GM18508 (cell line): ENCODE results near the gene ANKRD33B.
"Not testable (repeated sequence)": the region's sequence is repeated elsewhere in the genome, so short reads cannot be mapped to it uniquely, and the experiment has no call there.

Experiments
- ATAC-seq: cut with Tn5 transposase; IDR thresholded peaks from one replicate; pipeline ENCODE4 v1.9.1; 2021; ENCODE audit warnings: moderate number of reproducible peaks; ENCODE audit not compliant: insufficient read depth, unreplicated experiment

The ANKRD33B gene

DNA sequence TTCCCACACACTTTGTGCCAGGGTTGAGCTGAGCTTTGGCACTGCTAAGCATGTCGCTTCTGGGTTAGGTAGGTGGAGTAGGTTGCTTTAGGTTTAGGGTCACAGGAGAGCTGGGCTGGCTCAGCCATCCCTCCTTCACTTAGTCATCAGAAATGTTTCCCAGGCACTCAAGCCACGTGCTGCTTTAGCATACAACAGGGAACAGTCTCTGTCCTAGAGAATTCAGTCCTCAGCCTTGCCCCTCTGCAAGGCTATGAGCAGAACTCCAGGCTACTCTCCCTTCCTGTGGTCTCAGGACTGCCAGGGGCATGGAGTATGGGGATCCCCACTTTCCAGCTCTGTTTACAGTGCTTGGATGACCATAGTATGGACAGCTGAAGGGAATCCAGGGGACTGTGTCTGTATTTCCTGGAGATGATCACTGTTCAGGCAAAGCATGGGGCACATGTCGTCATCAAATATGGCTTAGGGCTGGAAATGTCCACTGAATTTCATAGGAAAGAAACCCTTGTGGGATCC is 7.5 kb upstream of the ANKRD33B start:
- ATAC-seq = no peak

- ATAC-seq = no peak
These were observed 6.8 kb upstream of the ANKRD33B start for GRCh38 chr5:10556893-10557746.

DNA sequence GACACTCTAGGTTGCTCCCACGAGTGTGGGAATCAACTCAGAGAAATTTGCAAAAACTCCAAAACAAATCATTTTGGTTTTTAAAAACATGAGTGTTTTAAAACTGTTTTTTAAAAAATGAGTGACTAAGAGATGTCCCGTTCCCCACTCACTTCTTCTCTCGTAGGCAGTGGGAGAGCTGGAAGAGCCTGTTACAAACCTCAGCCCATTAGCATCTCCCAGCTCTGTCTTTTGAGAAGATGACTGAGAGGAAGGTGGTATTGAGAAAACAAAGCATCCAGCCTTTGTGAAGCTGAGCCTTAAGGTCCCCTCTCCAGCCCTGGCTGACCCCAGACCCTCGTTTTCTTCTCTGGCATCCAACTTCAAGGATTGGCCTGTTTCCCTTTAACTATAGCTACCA is 4.7 kb upstream of the ANKRD33B start:
- no peak for ATAC-seq

DNA sequence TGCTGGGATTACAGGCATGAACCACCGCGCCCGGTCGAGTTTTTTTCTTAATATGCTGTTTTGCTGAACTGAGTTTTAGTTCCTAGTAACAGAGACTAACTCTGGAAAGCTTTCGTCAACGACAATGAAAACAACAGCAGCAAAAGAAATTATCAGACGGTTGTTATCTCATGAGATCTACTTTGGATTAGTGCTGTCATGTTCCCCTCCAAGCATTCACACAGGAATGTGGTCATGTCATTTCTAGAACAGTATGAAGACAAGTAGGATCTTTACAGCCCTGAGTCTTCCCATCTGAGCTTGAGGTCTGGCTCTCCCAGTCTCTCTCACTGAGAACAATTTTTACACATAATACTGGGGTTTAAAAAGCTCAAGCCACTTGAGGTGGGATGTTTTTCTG is 4.0 kb upstream of the ANKRD33B start:
- no peak for ATAC-seq

DNA sequence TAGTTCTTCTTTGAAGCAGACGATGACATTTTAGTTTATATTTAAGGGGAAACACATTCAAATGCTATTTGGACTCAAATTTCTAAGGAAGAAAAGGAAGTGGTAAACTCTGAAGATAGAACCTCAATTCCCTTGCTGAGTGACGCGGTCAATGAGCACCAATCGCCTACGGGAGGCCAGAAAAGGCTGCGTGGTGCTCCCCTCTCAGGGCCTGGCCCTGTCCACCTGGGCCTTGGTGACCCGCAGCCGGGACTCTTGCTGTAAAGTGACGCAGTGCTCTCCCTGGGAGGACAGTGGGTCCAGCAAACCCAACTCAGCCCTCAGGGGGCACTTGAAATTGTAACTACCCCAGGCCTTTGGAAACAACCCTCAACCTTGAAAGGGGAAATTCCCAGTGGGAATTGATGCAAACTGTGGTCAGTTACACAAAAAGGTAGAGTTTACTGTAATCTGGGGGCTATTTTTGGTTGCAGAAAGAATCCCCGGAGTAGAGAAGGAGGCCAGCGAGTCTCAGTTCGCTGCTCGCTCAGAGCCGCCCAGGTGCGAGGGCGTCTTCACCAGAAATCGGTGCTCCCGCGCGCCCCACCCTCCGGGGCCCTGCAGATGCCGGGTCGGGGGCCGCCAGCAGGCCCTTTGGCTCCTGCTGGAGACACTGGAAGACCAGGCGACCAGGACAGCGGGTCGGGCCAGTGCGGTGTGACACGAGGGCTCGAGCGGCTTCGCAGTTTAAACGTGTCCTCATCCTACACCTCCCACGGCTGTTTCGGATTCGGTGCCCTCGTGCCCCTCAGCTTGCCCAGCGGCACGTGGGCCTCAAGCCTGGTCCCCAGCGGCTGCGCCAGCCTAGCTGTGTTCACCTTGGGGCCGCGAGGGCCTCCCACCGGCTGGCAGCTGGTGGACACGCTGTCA is 1.4 kb upstream of the ANKRD33B start:
- no peak for ATAC-seq

DNA sequence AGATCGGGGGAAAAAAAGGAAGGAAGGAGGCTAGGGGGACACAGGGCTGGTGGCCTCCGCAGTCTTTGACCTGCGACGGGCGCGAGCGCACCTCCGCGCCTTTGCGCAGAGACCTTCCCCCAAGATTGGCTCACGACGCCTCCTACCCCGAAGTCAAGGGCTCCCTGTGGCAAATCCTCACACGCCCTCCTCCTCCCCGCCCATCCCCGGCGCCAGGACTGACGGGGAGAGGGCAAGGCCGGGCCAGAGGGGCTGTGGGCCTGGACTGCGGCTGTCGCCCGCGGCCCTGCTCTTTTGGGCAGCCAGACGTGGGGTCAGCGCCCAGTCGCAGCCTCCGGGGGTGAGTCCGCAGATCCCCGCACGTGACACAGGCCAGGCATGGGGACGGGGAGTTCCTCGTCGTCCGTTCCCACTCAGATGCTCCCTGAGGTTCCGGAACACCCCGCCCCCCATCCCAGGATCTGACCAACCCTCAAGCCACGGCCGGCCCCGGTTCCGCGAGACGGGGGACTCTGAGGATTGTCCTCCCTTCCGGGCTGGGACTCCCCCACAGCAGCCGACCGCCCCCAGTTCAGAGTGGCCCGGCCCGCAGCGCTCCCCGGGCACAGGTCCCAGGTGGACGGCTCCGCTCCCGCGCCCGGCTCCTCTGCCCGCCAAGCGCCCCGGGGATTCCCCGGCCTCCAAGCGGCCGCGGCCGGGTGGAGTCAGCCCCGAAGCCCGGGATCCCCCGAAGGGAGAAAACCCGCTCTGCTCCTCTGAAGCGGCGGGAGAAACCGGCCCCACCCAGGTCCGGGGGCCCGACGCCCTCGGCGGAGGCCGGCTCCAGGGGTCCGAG is 543 bp upstream of the ANKRD33B start:
- ATAC-seq = no peak

DNA sequence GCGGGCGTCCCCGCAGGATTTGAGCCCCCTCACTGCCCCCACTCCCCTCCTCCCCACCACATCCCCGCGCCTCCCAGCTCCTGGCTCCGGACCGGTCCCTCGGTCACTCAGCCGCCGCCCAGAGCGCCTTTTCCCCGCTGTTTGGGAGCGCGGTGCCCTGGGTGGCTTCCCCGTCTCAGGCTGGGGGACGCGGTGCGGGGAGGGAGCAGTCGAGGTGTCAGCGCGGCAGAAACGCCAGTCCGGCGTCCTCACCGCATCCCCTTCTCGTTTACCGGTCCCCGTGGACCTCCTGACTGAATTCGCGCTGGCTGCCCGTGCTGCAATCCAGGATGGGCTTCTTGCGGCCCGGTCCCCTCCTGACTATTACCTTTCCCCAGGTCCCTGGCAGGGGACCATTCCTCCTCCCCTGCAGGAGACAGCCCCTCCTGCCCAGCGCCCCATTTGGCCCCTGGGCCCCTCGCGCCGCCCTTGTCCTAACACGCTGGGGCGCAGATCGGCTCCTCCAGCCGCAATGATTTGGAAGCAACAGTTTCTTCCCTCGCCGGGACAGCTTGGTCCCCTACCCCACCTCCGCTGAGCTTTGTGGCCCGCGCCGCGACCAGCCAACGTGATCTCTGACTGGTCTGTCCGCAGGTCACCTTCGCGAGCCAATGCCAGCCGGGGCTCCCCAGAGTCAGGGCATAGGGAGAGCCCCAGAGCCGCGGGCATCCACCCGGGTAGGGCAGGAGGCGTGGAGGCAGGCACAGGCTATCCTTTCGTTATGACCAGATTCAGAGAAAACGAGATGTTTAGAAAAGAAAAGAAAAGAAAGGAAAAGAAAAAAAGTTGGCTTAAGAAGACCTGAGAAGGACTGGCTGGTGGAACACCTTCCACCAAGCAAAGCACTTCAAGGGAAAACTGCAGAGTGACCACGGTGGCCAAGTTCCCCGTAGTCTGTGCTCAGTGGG is 1.2 kb downstream of the ANKRD33B start:
- no peak for ATAC-seq

DNA sequence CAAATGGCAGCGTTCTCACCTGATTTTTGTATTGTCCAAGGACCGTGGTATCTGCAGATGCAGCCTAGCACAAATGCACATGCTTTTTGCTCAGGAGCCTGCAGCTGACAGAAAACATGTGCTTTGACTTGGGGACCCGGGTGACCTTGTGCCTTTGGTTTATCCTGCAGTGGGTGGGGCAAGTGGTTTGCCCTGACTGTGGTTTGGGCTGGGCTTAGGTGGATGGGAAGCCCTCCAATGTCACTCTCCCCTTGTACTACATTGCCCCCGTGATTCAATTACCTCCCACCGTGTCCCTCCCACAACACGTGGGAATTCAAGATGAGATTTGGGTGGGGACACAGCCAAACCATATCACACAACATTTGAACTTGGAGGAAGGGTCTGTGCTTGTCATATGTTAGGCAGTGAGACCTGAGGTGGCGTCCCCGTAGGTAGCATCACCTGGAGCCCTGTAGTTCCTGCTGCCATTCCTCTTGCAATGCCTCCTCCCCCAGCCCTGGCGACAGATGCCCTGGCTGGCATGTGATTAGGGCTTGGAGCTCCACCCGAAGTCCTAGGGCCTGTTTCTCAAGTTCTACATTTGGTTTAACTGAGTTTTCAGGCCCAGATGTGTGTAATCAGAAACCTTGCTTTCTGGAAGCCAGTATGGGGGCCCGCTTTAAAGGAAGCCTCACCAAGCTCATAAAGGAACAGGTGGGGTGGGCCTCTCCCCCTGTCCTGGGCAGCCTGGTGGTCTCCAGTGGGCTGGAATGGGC is 2.1 kb downstream of the ANKRD33B start:
- no peak for ATAC-seq

- ATAC-seq = no peak
These were observed 2.7 kb downstream of the ANKRD33B start for GRCh38 chr5:10566543-10567068.

- no peak for ATAC-seq
These were observed 3.3 kb downstream of the ANKRD33B start for GRCh38 chr5:10567121-10567591.

DNA sequence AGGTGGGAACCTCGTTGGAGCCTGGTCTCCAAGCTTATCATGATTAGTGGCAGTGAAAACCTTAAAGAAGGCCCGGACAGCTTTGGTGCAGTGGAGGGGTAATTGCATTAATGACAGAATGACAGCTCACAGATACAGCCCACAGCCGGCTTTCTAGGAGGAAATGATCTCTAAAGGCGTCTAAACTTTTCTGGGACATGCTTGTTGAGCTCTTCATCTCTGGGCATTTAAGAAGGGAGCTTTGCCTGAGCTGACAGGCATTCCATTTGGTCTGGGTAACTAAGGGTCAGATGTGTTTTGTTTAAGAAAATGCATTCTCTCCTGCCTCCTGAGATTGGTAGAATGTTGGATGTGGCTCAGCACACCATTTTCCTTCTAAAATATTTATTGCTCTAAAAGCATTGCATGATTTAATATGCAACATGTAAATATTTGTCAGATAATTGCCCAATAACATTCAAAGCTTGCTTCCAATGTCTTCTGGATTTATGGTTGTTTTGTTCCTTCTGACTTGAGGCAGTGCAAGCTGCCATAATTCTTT is 4.0 kb downstream of the ANKRD33B start:
- ATAC-seq = no peak

DNA sequence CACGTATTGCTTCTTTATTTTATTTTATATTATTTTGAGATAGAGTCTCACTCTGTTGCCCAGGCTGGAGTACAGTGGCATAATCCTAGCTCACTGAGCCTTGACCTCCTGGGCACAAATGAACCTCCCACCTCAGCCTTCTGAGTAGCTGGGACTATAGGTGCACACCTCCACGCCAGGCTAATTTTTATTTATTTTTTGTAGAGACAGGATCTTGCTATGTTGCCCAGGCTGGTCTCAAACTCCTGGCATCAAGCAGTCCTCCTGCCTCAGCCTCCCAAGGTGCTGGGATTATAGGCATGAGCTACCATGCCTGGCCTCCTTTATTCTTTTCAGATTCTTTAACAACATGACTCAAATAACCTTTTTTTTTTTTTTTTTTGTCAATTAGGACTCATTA is 6.7 kb downstream of the ANKRD33B start:
- ATAC-seq = not testable (repeated sequence)

DNA sequence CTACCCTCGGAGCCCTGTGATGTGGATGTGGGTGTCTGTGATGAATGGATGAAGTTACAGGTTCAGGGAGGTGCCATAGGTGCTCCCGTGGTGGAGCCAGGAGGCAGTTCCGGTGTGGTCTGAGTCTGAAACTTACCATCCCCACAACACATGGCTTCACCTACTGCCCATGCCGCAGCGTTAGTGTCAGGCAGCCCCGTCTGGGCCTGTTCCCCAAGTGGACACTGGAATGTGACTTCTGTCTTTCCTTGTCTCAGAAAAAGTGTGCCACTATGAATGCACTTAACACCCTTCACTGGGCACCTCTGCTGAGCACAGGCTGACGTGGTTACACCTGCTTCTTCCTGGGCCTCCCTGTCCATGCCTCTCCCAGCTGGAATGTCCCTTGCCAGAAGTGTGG is 8.6 kb downstream of the ANKRD33B start:
- no peak for ATAC-seq

DNA sequence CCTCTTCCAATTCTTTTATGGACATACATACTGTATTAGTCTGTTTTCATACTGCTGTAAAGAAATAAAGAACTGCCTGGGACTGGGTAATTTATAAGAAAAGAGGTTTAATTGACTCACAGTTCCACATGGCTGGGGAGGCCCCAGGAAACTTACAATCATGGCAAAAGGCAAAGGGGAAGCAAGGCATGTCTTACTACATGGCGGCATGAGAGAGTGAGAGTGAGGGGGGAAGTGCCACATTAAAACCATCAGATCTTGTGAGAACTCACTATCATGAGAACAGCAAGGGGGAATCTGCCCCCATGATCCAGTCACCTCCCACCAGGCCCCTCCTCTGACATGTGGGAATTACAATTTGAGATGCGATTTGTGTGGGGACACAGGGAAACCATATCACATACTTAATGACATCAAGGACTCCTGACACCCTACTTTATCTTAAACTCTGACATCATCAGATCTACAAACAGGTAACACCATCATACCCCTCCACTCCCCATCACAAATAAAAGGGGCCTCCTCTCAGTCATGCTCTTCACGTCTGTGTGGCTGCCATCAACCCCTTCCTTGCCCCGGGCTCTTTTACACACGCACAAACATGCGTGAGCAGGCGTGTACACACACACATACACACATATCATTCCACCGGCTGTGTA is 9.7 kb downstream of the ANKRD33B start:
- ATAC-seq = no peak

- ATAC-seq = not testable (repeated sequence)
These were observed 11.0 kb downstream of the ANKRD33B start for GRCh38 chr5:10574879-10575278.

GRCh38 chr5:10576121-10576789 is 12.4 kb downstream of the ANKRD33B start:
- ATAC-seq = no peak

- no peak for ATAC-seq
These were observed 12.9 kb downstream of the ANKRD33B start for GRCh38 chr5:10576790-10577189.
